K562 (cell line): ENCODE measurements around the gene COQ3. TPM values are rescaled to one million over a fixed set of nuclear protein-coding genes. Genes with fewer than 3 reads are reported as not detected.

ENCODE experiments used
- ARID4B ChIP-seq: sonication (generic); formaldehyde crosslinking; IDR thresholded peaks from 2 replicates; pipeline ENCODE4 v1.8.0; 2022; ENCODE audit warnings: mild to moderate bottlenecking, missing genetic modification reagents
- CC2D1A ChIP-seq: fragments of 450-650 bp; IDR thresholded peaks from 2 replicates; pipeline ENCODE4 v1.6.1; 2017; ENCODE audit warnings: mild to moderate bottlenecking
- CHD1 ChIP-seq: fragments of 200-600 bp; sonication (generic); IDR thresholded peaks from one replicate; pipeline ENCODE4 v1.6.1; 2012; ENCODE audit warnings: mild to moderate bottlenecking, moderate library complexity, low read length, inconsistent platforms
- E2F6 ChIP-seq, 2 experiments: IDR thresholded peaks; 2 replicates each; pipeline ENCODE4 v1.6.1; 2011; ENCODE audit warnings: borderline replicate concordance in 1 of 2, control low read depth in 1 of 2, low read depth in 1 of 2, low read length in 1 of 2, mild to moderate bottlenecking in 1 of 2, mixed read lengths in 1 of 2, moderate library complexity in 1 of 2; ENCODE audit not compliant: insufficient read depth in 1 of 2, insufficient read length in 1 of 2, poor library complexity in 1 of 2, severe bottlenecking in 1 of 2; ENCODE audit errors: extremely low read depth in 1 of 2
- FOXK1 ChIP-seq: sonication (generic); formaldehyde crosslinking; IDR thresholded peaks from 2 replicates; pipeline ENCODE4 v1.8.0; 2022; ENCODE audit warnings: missing genetic modification reagents, mild to moderate bottlenecking, borderline replicate concordance
- NELFE ChIP-seq: IDR thresholded peaks from 2 replicates; pipeline ENCODE4 v1.6.1; 2011; ENCODE audit warnings: mild to moderate bottlenecking; ENCODE audit not compliant: insufficient read depth, insufficient read length
- POLR2A ChIP-seq: fragments of 450-650 bp; conservative IDR thresholded peaks from 2 replicates; pipeline ENCODE4 v1.6.1; 2016
- POLR2B ChIP-seq: fragments of 450-650 bp; IDR thresholded peaks from 2 replicates; pipeline ENCODE4 v1.6.1; 2018; ENCODE audit warnings: low read depth; ENCODE audit not compliant: partially characterized antibody
- PPARD ChIP-seq: fragments of 250-450 bp; sonication (Bioruptor Pico); IDR thresholded peaks from 2 replicates; pipeline ENCODE4 v1.8.0; 2022; ENCODE audit warnings: inconsistent platforms, mild to moderate bottlenecking, moderate library complexity
- TFAM ChIP-seq: fragments of 250-450 bp; sonication (Bioruptor Pico); conservative IDR thresholded peaks from 2 replicates; pipeline ENCODE4 v1.5.0; 2021; ENCODE audit warnings: mild to moderate bottlenecking, moderate library complexity
- ZKSCAN8 ChIP-seq: fragments of 200-800 bp; sonication (Bioruptor generic); IDR thresholded peaks from 2 replicates; pipeline ENCODE4 v1.6.1; 2016; ENCODE audit warnings: missing genetic modification characterization, missing compliant biosample characterization
- ZNF23 ChIP-seq: fragments of 250-450 bp; sonication (Bioruptor Pico); IDR thresholded peaks from 2 replicates; pipeline ENCODE4 v1.4.0; 2020; ENCODE audit warnings: mild to moderate bottlenecking
- ZNF253 ChIP-seq: fragments of 250-450 bp; sonication (Bioruptor Pico); conservative IDR thresholded peaks from 2 replicates; pipeline ENCODE4 v1.6.1; 2021; ENCODE audit warnings: mild to moderate bottlenecking
- ZNF695 ChIP-seq: fragments of 450-650 bp; formaldehyde crosslinking; IDR thresholded peaks from 2 replicates; pipeline ENCODE4 v1.4.0; 2020; ENCODE audit warnings: mild to moderate bottlenecking, moderate library complexity
- polyA plus RNA-seq, 8 experiments: library from polyadenylated mRNA; depleted of rRNA in 4 of 8; stranded (reverse) in 5 of 8; unstranded in 3 of 8; fragments of >200 nt; fragmentation: Nextera tagmentation in 2 of 8; fragmentation: Illumina TruSeq in 1 of 8; extraction: Ambion mirVana in 2 of 8; extraction: Trizol in 1 of 8; gene quantifications; 2 replicates each; pipeline versions ENCODE4 v1.2.1 to v1.2.3, GENCODE V29; 2011 to 2014; ENCODE audit warnings: inconsistent platforms in 1 of 8, missing spikeins in 1 of 8
- total RNA-seq, 7 experiments: library from RNA; depleted of rRNA in 6 of 7; stranded (reverse); fragments of >200 nt in 6 of 7; fragmentation: Illumina TruSeq in 2 of 7; extraction: Trizol in 2 of 7; gene quantifications; 2 replicates each; pipeline versions ENCODE4 v1.2.1 to v1.2.3, GENCODE V29; 2011 to 2021; ENCODE audit warnings: low replicate concordance in 1 of 7
- TF ChIP-seq, protein P1 (sequence below): fragments of 450-650 bp; formaldehyde crosslinking; IDR thresholded peaks from 2 replicates; pipeline ENCODE4 v1.4.0; 2022; ENCODE audit warnings: missing genetic modification characterization
- TF ChIP-seq, protein P2 (sequence below): sonication (generic); formaldehyde crosslinking; IDR thresholded peaks from 2 replicates; pipeline ENCODE4 v1.8.0; 2022; ENCODE audit warnings: mild to moderate bottlenecking, missing genetic modification reagents

The COQ3 gene
- total and polyA plus RNA-seq, 9 of the 15 experiments (the other 6 are each of a cell fraction or from before 2014, with no cell fraction given) = 16.9 to 137 (median 33.9) TPM

DNA sequence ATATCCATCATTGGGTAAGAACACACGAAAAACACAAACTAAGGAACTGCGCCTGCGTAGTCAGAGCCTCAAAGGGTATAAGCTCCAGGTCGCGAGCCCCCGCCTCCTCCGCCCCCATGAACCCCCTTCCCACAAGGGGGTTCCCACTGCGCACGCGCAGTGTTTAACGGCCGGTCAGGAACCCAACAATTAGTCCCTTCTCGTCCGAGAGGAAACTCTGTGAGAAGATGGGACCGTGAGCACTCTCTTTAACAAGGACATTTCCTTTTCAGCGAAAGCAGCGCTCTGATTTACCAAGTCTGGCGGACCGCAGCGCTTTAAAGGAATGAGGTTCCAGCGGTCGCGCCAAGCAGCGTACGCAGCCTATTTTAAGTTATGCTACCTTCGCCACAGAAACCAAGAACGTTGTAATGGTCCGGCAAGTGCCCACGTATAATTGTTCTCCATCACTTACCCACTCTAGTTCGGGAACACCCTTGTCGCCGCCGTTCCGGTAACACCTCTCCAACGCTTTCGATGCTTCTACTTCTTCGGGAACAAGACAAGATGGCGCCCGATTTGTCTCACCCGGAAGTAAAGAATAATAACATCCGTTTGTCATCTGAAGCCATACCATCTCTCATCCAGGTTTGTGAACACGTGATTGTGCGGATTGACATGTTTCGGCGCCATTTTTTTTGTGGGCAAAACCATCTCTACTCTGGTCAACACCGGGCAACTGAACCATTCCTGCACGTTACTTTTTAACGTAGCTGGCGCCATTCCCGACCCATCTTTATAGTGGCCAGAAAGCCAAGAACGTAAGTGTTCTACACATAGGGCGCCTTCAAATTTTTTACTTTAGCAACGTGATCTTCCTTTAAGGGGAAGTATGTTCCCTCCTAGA, 31.0 kb upstream of the COQ3 start, which contains the start of gene PNISR (continued):
- TF ChIP-seq FOXK1 (CRISPR knock-in tag) = 0 out of 2 replicates have a peak, but pooled peaks have one; percentile 18
- TF ChIP-seq ZNF23 (CRISPR knock-in tag) = no peak
- peak; percentile 3 for TF ChIP-seq ARID4B (CRISPR knock-in tag)
- TF ChIP-seq POLR2A = peak; percentile 92
- TF ChIP-seq CHD1 = peak; percentile 78
- no peak for TF ChIP-seq PPARD (CRISPR knock-in tag)
- TF ChIP-seq ZNF253 (CRISPR knock-in tag) = no peak
- TF ChIP-seq, protein P1, sequence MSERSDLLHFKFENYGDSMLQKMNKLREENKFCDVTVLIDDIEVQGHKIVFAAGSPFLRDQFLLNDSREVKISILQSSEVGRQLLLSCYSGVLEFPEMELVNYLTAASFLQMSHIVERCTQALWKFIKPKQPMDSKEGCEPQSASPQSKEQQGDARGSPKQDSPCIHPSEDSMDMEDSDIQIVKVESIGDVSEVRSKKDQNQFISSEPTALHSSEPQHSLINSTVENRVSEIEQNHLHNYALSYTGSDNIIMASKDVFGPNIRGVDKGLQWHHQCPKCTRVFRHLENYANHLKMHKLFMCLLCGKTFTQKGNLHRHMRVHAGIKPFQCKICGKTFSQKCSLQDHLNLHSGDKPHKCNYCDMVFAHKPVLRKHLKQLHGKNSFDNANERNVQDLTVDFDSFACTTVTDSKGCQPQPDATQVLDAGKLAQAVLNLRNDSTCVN (CRISPR knock-in tag) = no peak
- no peak for TF ChIP-seq ZNF695 (CRISPR knock-in tag)
- peak; percentile 90 for TF ChIP-seq POLR2B
- TF ChIP-seq, protein P2, sequence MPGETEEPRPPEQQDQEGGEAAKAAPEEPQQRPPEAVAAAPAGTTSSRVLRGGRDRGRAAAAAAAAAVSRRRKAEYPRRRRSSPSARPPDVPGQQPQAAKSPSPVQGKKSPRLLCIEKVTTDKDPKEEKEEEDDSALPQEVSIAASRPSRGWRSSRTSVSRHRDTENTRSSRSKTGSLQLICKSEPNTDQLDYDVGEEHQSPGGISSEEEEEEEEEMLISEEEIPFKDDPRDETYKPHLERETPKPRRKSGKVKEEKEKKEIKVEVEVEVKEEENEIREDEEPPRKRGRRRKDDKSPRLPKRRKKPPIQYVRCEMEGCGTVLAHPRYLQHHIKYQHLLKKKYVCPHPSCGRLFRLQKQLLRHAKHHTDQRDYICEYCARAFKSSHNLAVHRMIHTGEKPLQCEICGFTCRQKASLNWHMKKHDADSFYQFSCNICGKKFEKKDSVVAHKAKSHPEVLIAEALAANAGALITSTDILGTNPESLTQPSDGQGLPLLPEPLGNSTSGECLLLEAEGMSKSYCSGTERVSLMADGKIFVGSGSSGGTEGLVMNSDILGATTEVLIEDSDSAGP (CRISPR knock-in tag) = peak; percentile 74
- TF ChIP-seq CC2D1A = no peak
- no peak for TF ChIP-seq TFAM (CRISPR knock-in tag)
- TF ChIP-seq ZKSCAN8 (CRISPR knock-in tag) = peak; percentile 47; the same call in 1 of the 2 replicates
- no peak for TF ChIP-seq NELFE
- TF ChIP-seq E2F6 (IDR thresholded peaks at IDR 0.05; ENCODE audit: borderline replicate concordance in 1 of 2, extremely low read depth in 1 of 2, insufficient read depth in 1 of 2, insufficient read length in 1 of 2, low read depth in 1 of 2, low read length in 1 of 2, poor library complexity in 1 of 2, severe bottlenecking in 1 of 2) = peak in 1 of 2 experiments; percentile 39
